Measurements from ENCODE around the gene RALB. TPM values are rescaled to one million over a fixed set of nuclear protein-coding genes. Genes with fewer than 3 reads are reported as not detected.

RALB gene
- total RNA-seq, 2 donors from 2014 or later, result 92.6 to 132 TPM

GRCh38 chr2:120243211-120243610 lies 9.4 kb upstream of the RALB start:
- no peak for DNase-seq (ENCODE audit: low spot score)
- Histone ChIP-seq H3K9me3 (no peaks in the 10 kb centered on the region), H3K27me3 (replicated peaks; ENCODE audit: insufficient read depth) (no peaks in the 10 kb centered on the region), H3K4me1 (replicated peaks) (peaks cover 8% of the 10 kb centered on the region), H3K27ac (no peak overlapping the region), H3K4me3 (no peak overlapping the region), H3K36me3 (no peaks in the 10 kb centered on the region)
- 78% methylated on average over 3 of the region's 3 CpGs for WGBS
- intact Hi-C loops (cut with DNase I), result no loop called here
- TF ChIP-seq, protein P1, sequence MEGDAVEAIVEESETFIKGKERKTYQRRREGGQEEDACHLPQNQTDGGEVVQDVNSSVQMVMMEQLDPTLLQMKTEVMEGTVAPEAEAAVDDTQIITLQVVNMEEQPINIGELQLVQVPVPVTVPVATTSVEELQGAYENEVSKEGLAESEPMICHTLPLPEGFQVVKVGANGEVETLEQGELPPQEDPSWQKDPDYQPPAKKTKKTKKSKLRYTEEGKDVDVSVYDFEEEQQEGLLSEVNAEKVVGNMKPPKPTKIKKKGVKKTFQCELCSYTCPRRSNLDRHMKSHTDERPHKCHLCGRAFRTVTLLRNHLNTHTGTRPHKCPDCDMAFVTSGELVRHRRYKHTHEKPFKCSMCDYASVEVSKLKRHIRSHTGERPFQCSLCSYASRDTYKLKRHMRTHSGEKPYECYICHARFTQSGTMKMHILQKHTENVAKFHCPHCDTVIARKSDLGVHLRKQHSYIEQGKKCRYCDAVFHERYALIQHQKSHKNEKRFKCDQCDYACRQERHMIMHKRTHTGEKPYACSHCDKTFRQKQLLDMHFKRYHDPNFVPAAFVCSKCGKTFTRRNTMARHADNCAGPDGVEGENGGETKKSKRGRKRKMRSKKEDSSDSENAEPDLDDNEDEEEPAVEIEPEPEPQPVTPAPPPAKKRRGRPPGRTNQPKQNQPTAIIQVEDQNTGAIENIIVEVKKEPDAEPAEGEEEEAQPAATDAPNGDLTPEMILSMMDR (IDR thresholded peaks at IDR 0.05), result no peak
- TF ChIP-seq POLR2A (IDR thresholded peaks at IDR 0.05) (no peak), POLR2AphosphoS5 (IDR thresholded peaks at IDR 0.05) (no peak)

- Histone ChIP-seq H3K4me1 (replicated peaks) (peaks cover 8% of the 10 kb centered on the region), H3K27me3 (replicated peaks; ENCODE audit: insufficient read depth) (no peaks in the 10 kb centered on the region), H3K27ac (no peak overlapping the region), H3K9me3 (no peaks in the 10 kb centered on the region), H3K36me3 (no peaks in the 10 kb centered on the region), H3K4me3 (no peak overlapping the region)
- intact Hi-C loops (cut with DNase I), result no loop called here
- 95% methylated on average over 9 of the region's 9 CpGs for WGBS
- no peak for DNase-seq (ENCODE audit: low spot score)
- TF ChIP-seq POLR2AphosphoS5 (IDR thresholded peaks at IDR 0.05), result no peak
- TF ChIP-seq POLR2A (IDR thresholded peaks at IDR 0.05), result no peak
- TF ChIP-seq, protein P1 (IDR thresholded peaks at IDR 0.05), result no peak
Measured at GRCh38 chr2:120243875-120244553, 8.6 kb upstream of the RALB start.

GRCh38 chr2:120244656-120245519 lies 7.8 kb upstream of the RALB start:
- H3K4me1 ChIP-seq (replicated peaks), result peaks cover 8% of the 10 kb centered on the region
- H3K36me3 ChIP-seq, result no peaks in the 10 kb centered on the region
- intact Hi-C loops (cut with DNase I), result no loop called here
- no peaks in the 10 kb centered on the region for H3K27me3 ChIP-seq (replicated peaks; ENCODE audit: insufficient read depth)
- no peaks in the 10 kb centered on the region for H3K9me3 ChIP-seq
- WGBS, result 70% methylated on average over 11 of the region's 12 CpGs
- H3K4me3 ChIP-seq, result no peak overlapping the region
- TF ChIP-seq POLR2AphosphoS5 (IDR thresholded peaks at IDR 0.05), result no peak
- no peak for TF ChIP-seq POLR2A (IDR thresholded peaks at IDR 0.05)
- TF ChIP-seq, protein P1 (IDR thresholded peaks at IDR 0.05), result no peak
- DNase-seq (ENCODE audit: low spot score), result no peak
- peak overlapping the region; percentile 62 to 70 for H3K27ac ChIP-seq

GRCh38 chr2:120245520-120246332 lies 6.9 kb upstream of the RALB start:
- intact Hi-C loops (cut with DNase I), result no loop called here
- Histone ChIP-seq H3K27ac (peak overlapping the region; percentile 62 to 70), H3K36me3 (no peaks in the 10 kb centered on the region), H3K4me1 (replicated peaks) (peaks cover 8% of the 10 kb centered on the region), H3K9me3 (no peaks in the 10 kb centered on the region), H3K27me3 (replicated peaks; ENCODE audit: insufficient read depth) (no peaks in the 10 kb centered on the region), H3K4me3 (no peak overlapping the region)
- peak; percentile 90 for TF ChIP-seq POLR2AphosphoS5 (IDR thresholded peaks at IDR 0.05)
- no peak for TF ChIP-seq POLR2A (IDR thresholded peaks at IDR 0.05)
- TF ChIP-seq, protein P1 (IDR thresholded peaks at IDR 0.05), result peak in 2 of 4 experiments; percentile 9 to 29
- WGBS, result 30% methylated on average over 15 of the region's 15 CpGs
- DNase-seq (ENCODE audit: low spot score), result peak; percentile 88

All from prostate gland (tissue), 2 donors.